Spleen (tissue), 11 donors: ENCODE results near the gene CD34. TPM values are rescaled to one million over a fixed set of nuclear protein-coding genes. Genes with fewer than 3 reads are reported as not detected.

ENCODE experiments used
- DNase-seq: peaks from one replicate; pipeline ENCODE4 v3.0.0-alpha.2; 2020
- H3K27ac ChIP-seq, 8 donors: fragments of 200-600 bp; sonication (generic) in 7 of 8; 1 replicate in 4 of 8; 2 replicates in 4 of 8; pipeline versions ENCODE4 v1.5.0 to v1.8.0; 2016 to 2021; ENCODE audit warnings: inconsistent platforms in 4 of 8, mild to moderate bottlenecking in 4 of 8, moderate library complexity in 1 of 8
- H3K27me3 ChIP-seq, 7 donors: fragments of 200-600 bp; sonication (generic) in 6 of 7; replicated peaks in 1 of 7; 1 replicate in 4 of 7; 2 replicates in 3 of 7; pipeline versions ENCODE4 v1.5.0 to v1.8.0; 2016 to 2021; ENCODE audit warnings: inconsistent platforms in 3 of 7, mild to moderate bottlenecking in 1 of 7
- H3K36me3 ChIP-seq, 6 donors: fragments of 200-600 bp; sonication (generic) in 5 of 6; 1 replicate in 4 of 6; 2 replicates in 2 of 6; pipeline versions ENCODE4 v1.5.0 to v1.8.0; 2016 to 2021; ENCODE audit warnings: inconsistent platforms in 2 of 6
- H3K4me1 ChIP-seq, 6 donors: fragments of 200-600 bp; sonication (generic) in 5 of 6; 1 replicate in 3 of 6; 2 replicates in 3 of 6; pipeline versions ENCODE4 v1.5.0 to v1.8.0; 2016 to 2021; ENCODE audit warnings: inconsistent platforms in 3 of 6
- H3K4me3 ChIP-seq, 8 donors: fragments of 200-600 bp; sonication (generic) in 7 of 8; 1 replicate in 4 of 8; 2 replicates in 4 of 8; pipeline versions ENCODE4 v1.5.0 to v1.8.0; 2016 to 2021; ENCODE audit warnings: inconsistent platforms in 4 of 8, mild to moderate bottlenecking in 4 of 8, moderate library complexity in 2 of 8
- H3K9me3 ChIP-seq, 8 donors: fragments of 200-600 bp; sonication (generic) in 7 of 8; 1 replicate in 4 of 8; 2 replicates in 4 of 8; pipeline versions ENCODE4 v1.5.0 to v1.8.0; 2016 to 2021; ENCODE audit warnings: inconsistent platforms in 4 of 8
- CTCF ChIP-seq, 11 experiments: fragments of 200-600 bp in 7 of 11; fragments of 450-650 bp in 4 of 11; sonication (generic) in 4 of 11; IDR thresholded peaks in 8 of 11; conservative IDR thresholded peaks in 3 of 11; 1 replicate in 7 of 11; 2 replicates in 4 of 11; pipeline versions ENCODE4 v1.4.0 to v1.8.0; 2016 to 2021; ENCODE audit warnings: antibody characterized with exemption in 11 of 11, inconsistent platforms in 4 of 11, mild to moderate bottlenecking in 1 of 11
- POLR2A ChIP-seq, 3 donors: fragments of 450-650 bp; IDR thresholded peaks; one replicate each; pipeline ENCODE4 v1.5.1; 2017; ENCODE audit warnings: antibody characterized with exemption in 3 of 3, mild to moderate bottlenecking in 1 of 3
- POLR2AphosphoS5 ChIP-seq, 3 donors: sonication (generic); formaldehyde crosslinking; IDR thresholded peaks; one replicate each; pipeline ENCODE4 v1.5.1; 2017; ENCODE audit warnings: antibody characterized with exemption in 3 of 3
- WGBS, 5 donors: extraction: QIAGEN DNeasy Blood & Tissue Kit in 3 of 5; methylation state at CpG; one replicate each; pipeline versions ENCODE4 v1.1.5 to v1.1.7; 2013 to 2018; 5-methylcytosine and 5-hydroxymethylcytosine counted together
- intact Hi-C: fragments of 100-400 bp; cut with DNase I; formaldehyde crosslinking; loops from one replicate; pipeline ENCODE4 v1.15.0; 2023; ENCODE audit warnings: low total_unique reads
- polyA plus RNA-seq, 3 donors: library from polyadenylated mRNA; stranded (reverse); fragments of 200-250 nt; gene quantifications; one replicate each; pipeline ENCODE4 v1.2.1, GENCODE V29; 2013
- total RNA-seq, 7 donors: library from RNA; depleted of rRNA in 3 of 7; stranded (reverse); fragments of >200 nt in 3 of 7; fragmentation: NEBNext Ultra II Directional in 4 of 7; extraction: Animal tissue kit (Norgen Biotek cat#: 25700) in 4 of 7; gene quantifications; one replicate each; pipeline versions ENCODE4 v1.1.0 to v1.2.1, GENCODE V29; 2016 to 2021
- donor health status: healthy with polysubstance abuse.
- donor health status: DM: no; HTN: no; CAD: no; lungs with moderate emphysema.
- donor health status: DM: no; HTN: no; CAD: no.
- donor health status: Bipolar disorder and iron deficiency.
- donor health status: healthy.
- donor health status: DM: no; HTN: no; CAD: no.
- donor health status: DM: yes; HTN: yes; CAD: no.

The CD34 gene
- total and polyA plus RNA-seq, 10 donors = 5.1 to 31.5 (median 17.5) TPM

- Histone ChIP-seq H3K36me3 (peaks cover 0 to 23% (median 0%) of the 10 kb centered on the region in 6 donors), H3K4me1 (peaks cover 40 to 92% (median 79%) of the 10 kb centered on the region in 6 donors), H3K27ac (peak overlapping the region; percentile 10 to 99 (median 98)), H3K9me3 (no peaks in the 10 kb centered on the region), H3K4me3 (no peak overlapping the region), H3K27me3 (no peaks in the 10 kb centered on the region)
- WGBS, 5 donors = 70 to 83% (median 76%) methylated on average over 4 of the region's 4 CpGs
- DNase-seq = no peak
- intact Hi-C loops = no loop called here
- no peak for TF ChIP-seq POLR2A (IDR thresholded peaks at IDR 0.05)
- no peak for TF ChIP-seq POLR2AphosphoS5 (IDR thresholded peaks at IDR 0.05)
- TF ChIP-seq CTCF (IDR thresholded peaks at IDR 0.05 in 8 of 11, conservative IDR thresholded peaks at IDR 0.05 in 3 of 11) = no peak
Observed at GRCh38 chr1:207870306-207871031, 40.5 kb downstream of the CD34 start.

- H3K9me3 ChIP-seq = no peaks in the 10 kb centered on the region
- no peak for DNase-seq
- peaks cover 43 to 92% (median 82%) of the 10 kb centered on the region in 6 donors for H3K4me1 ChIP-seq
- peak overlapping the region in 7 of 8 donors; percentile 96 to 99 (median 98) for H3K27ac ChIP-seq
- no peak for TF ChIP-seq CTCF (IDR thresholded peaks at IDR 0.05 in 8 of 11, conservative IDR thresholded peaks at IDR 0.05 in 3 of 11)
- no peak for TF ChIP-seq POLR2A (IDR thresholded peaks at IDR 0.05)
- no peak for TF ChIP-seq POLR2AphosphoS5 (IDR thresholded peaks at IDR 0.05)
- 79 to 88% (median 83%) methylated on average over 6 of the region's 6 CpGs for WGBS, 5 donors
- intact Hi-C loops = loop anchor here (5.0 kb wide), 1 partner anchor 43 kb away; no protein-coding TSS in a partner anchor
- peaks cover 0 to 29% (median 0%) of the 10 kb centered on the region in 6 donors for H3K36me3 ChIP-seq
- H3K27me3 ChIP-seq = no peaks in the 10 kb centered on the region
- peak overlapping the region in 1 of 8 donors; percentile 97 for H3K4me3 ChIP-seq
Observed at GRCh38 chr1:207869859-207870258, 41.1 kb downstream of the CD34 start.

- Histone ChIP-seq H3K9me3 (no peaks in the 10 kb centered on the region), H3K27me3 (no peaks in the 10 kb centered on the region), H3K36me3 (peaks cover 0 to 37% (median 0%) of the 10 kb centered on the region in 6 donors), H3K4me3 (peak overlapping the region; percentile 76 to 97 (median 88)), H3K4me1 (peaks cover 51 to 93% (median 87%) of the 10 kb centered on the region in 6 donors), H3K27ac (peak overlapping the region; percentile 87 to 99 (median 98))
- TF ChIP-seq POLR2A (IDR thresholded peaks at IDR 0.05) (peak in 1 of 3 donors; percentile 73), POLR2AphosphoS5 (IDR thresholded peaks at IDR 0.05) (peak; percentile 72 to 82 (median 79)), CTCF (IDR thresholded peaks at IDR 0.05 in 8 of 11, conservative IDR thresholded peaks at IDR 0.05 in 3 of 11) (peak; percentile 70 to 93 (median 87))
- intact Hi-C loops = loop anchor here (5.0 kb wide), 1 partner anchor 42 kb away; no protein-coding TSS in a partner anchor
- peak; percentile 95 for DNase-seq
- 4 to 16% (median 6%) methylated on average over 25 to 87 of the region's 87 CpGs for WGBS, 5 donors
Observed at GRCh38 chr1:207868774-207869721, 41.9 kb downstream of the CD34 start.
